MCF 10A (cell line): ENCODE measurements around the gene SLC25A3. TPM values are rescaled to one million over a fixed set of nuclear protein-coding genes. Genes with fewer than 3 reads are reported as not detected.
"Not testable (repeated sequence)": the region's sequence is repeated elsewhere in the genome, so short reads cannot be mapped to it uniquely, and the experiment has no call there.

Source experiments
- BruUV-seq: library from RNA; stranded (reverse); fragments of 400-500 nt; replicated peaks from 2 replicates; lab custom pipeline; 2021; lab: Mats Ljungman, UMichigan
- CTCF ChIA-PET: fragments of 300-600 bp; sonication (Branson Sonifier 250); formaldehyde crosslinking; extraction: SDS; loops from one replicate; lab custom pipeline; 2021; ENCODE audit warnings: antibody characterized with exemption, inconsistent platforms; lab: Yijun Ruan, JAX
- POLR2A ChIA-PET: fragments of 300-600, 350-650 bp; sonication (Branson Sonifier 250); formaldehyde crosslinking; extraction: SDS; loops from one replicate; lab custom pipeline; 2020; ENCODE audit warnings: antibody characterized with exemption, inconsistent platforms; lab: Yijun Ruan, JAX
- DNase-seq: peaks from one replicate; pipeline ENCODE4 v3.0.0-alpha.2; 2018; ENCODE audit not compliant: unreplicated experiment
- H3K27ac Mint-ChIP-seq: one replicate; pipeline ENCODE4 v1.8.0; 2022; ENCODE audit warnings: mild to moderate bottlenecking, low read depth, mixed read lengths; ENCODE audit not compliant: unreplicated experiment
- H3K27me3 Mint-ChIP-seq: one replicate; pipeline ENCODE4 v1.8.0; 2022; ENCODE audit warnings: mixed read lengths; ENCODE audit not compliant: insufficient read depth, unreplicated experiment
- H3K36me3 Mint-ChIP-seq: one replicate; pipeline ENCODE4 v1.8.0; 2022; ENCODE audit warnings: mild to moderate bottlenecking, moderate library complexity, mixed read lengths; ENCODE audit not compliant: insufficient read depth, unreplicated experiment
- H3K4me1 Mint-ChIP-seq: one replicate; pipeline ENCODE4 v1.8.0; 2022; ENCODE audit warnings: mixed read lengths; ENCODE audit not compliant: insufficient read depth, unreplicated experiment
- H3K4me3 Mint-ChIP-seq: one replicate; pipeline ENCODE4 v1.8.0; 2022; ENCODE audit warnings: mild to moderate bottlenecking, moderate library complexity, mixed read lengths; ENCODE audit not compliant: unreplicated experiment
- H3K9me3 Mint-ChIP-seq: one replicate; pipeline ENCODE4 v1.8.0; 2022; ENCODE audit warnings: mixed read lengths; ENCODE audit not compliant: unreplicated experiment
- CTCF ChIP-seq: fragments of 200-600 bp; IDR thresholded peaks from one replicate; pipeline ENCODE4 v1.8.0; 2022; ENCODE audit warnings: antibody characterized with exemption, mild to moderate bottlenecking; ENCODE audit not compliant: unreplicated experiment
- intact Hi-C: fragments of 100-400 bp; cut with micrococcal nuclease; formaldehyde crosslinking; loops from 2 replicates; pipeline ENCODE4 v1.14.1; 2022
- total RNA-seq: library from RNA; stranded (reverse); gene quantifications from 2 replicates; pipeline ENCODE4 v1.2.3, GENCODE V29; 2022

SLC25A3 gene
- total RNA-seq, 1 experiment from 2014 or later: 694 TPM

GRCh38 chr12:98549371-98550110 is 43.9 kb upstream of the SLC25A3 start:
- Mint-ChIP-seq H3K9me3 (no peaks in the 10 kb centered on the region), H3K27me3 (no peaks in the 10 kb centered on the region), H3K4me3 (no peak overlapping the region), H3K4me1 (no peaks in the 10 kb centered on the region), H3K36me3 (peaks cover 54% of the 10 kb centered on the region), H3K27ac (no peak overlapping the region)
- intact Hi-C loops: no loop called here
- CTCF ChIA-PET: no interaction called here
- POLR2A ChIA-PET: interaction anchor here (0.6 to 1.4 kb wide), 2 partner anchors 9 to 45 kb away, joined by 3 to 4 read pairs; no protein-coding TSS in a partner anchor
- DNase-seq: no peak
- TF ChIP-seq CTCF: no peak
- BruUV-seq: TSS peak; percentile 26

- Mint-ChIP-seq H3K4me1 (no peaks in the 10 kb centered on the region), H3K4me3 (no peak overlapping the region), H3K27me3 (no peaks in the 10 kb centered on the region), H3K27ac (no peak overlapping the region), H3K9me3 (no peaks in the 10 kb centered on the region), H3K36me3 (peaks cover 46% of the 10 kb centered on the region)
- ChIA-PET CTCF (interaction anchor here (3.7 kb wide), 1 partner anchor 14 kb away, joined by 22 read pairs; no protein-coding TSS in a partner anchor), POLR2A (no interaction called here)
- DNase-seq: no peak
- intact Hi-C loops: no loop called here
- no peak for TF ChIP-seq CTCF
- no TSS peak for BruUV-seq
Measured at GRCh38 chr12:98551787-98552186, 41.7 kb upstream of the SLC25A3 start.

GRCh38 chr12:98558097-98558496 is 35.4 kb upstream of the SLC25A3 start:
- H3K27me3 Mint-ChIP-seq, BruUV-seq, H3K4me1 Mint-ChIP-seq, H3K27ac Mint-ChIP-seq, DNase-seq, intact Hi-C loops, H3K4me3 Mint-ChIP-seq, H3K36me3 Mint-ChIP-seq, H3K9me3 Mint-ChIP-seq: not testable (repeated sequence)
- ChIA-PET POLR2A (interaction anchor here (0.7 kb wide), 1 partner anchor 8 kb away, joined by 3 read pairs; no protein-coding TSS in a partner anchor), CTCF (interaction anchor here (0.7 kb wide), 1 partner anchor 9 kb away, joined by 3 read pairs; no protein-coding TSS in a partner anchor)

- no TSS peak for BruUV-seq
- TF ChIP-seq CTCF: no peak
- Mint-ChIP-seq H3K36me3 (no peaks in the 10 kb centered on the region), H3K4me3 (no peak overlapping the region), H3K4me1 (no peaks in the 10 kb centered on the region), H3K27ac (no peak overlapping the region), H3K27me3 (no peaks in the 10 kb centered on the region), H3K9me3 (no peaks in the 10 kb centered on the region)
- ChIA-PET POLR2A (interaction anchor here (0.6 kb wide), 1 partner anchor 556 kb away, joined by 3 read pairs; no protein-coding TSS in a partner anchor), CTCF (no interaction called here)
- intact Hi-C loops: no loop called here
- DNase-seq: no peak
Measured at GRCh38 chr12:98559666-98560065, 33.8 kb upstream of the SLC25A3 start.
